Erythroblast (primary cell): ENCODE data around the gene FMNL3.

ENCODE experiments used
- GATA1 ChIP-seq: IDR thresholded peaks from 2 replicates; pipeline ENCODE4 v1.6.1; 2011; ENCODE audit warnings: low read depth, mild to moderate bottlenecking, control low read depth, low read length, moderate library complexity
- POLR2A ChIP-seq: IDR thresholded peaks from 2 replicates; pipeline ENCODE4 v1.6.1; 2011; ENCODE audit warnings: mild to moderate bottlenecking, low read length

DNA sequence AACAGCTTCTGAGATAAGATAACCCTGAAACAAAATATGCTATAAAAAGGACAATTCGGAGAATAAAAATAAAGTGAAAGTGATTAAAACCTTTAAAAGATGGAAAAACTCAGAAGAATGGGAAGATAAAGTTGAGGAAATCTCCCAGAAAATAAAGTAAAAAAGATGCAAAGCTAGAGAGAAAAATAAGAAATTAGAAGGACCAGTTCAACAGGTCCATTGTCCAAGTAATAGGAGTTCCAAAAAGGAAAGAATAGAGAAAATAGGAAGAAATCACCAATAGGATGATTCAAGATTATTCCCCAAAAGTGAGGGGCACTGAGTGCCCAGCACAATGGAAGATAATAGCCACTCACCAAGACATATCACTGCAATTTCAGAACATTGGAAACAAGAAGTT, 88.6 kb downstream of the FMNL3 start:
- TF ChIP-seq POLR2A = no peak
- no peak for TF ChIP-seq GATA1
